Left kidney (tissue), 2 donors: ENCODE measurements around the gene BCR. TPM values are rescaled to one million over a fixed set of nuclear protein-coding genes. Genes with fewer than 3 reads are reported as not detected.

Experiments used
- DNase-seq: peaks from one replicate; pipeline ENCODE4 v3.0.0-alpha.2; 2013
- polyA plus RNA-seq: library from polyadenylated mRNA; unstranded; fragments of 120-200 nt; gene quantifications from one replicate; pipeline ENCODE4 v1.2.1, GENCODE V29; 2013; ENCODE audit not compliant: insufficient read length

BCR gene
- polyA plus RNA-seq, 1 donor = 54.6 TPM

- no peak for DNase-seq
Measured at GRCh38 chr22:23216461-23217170, 36.3 kb downstream of the BCR start.

DNA sequence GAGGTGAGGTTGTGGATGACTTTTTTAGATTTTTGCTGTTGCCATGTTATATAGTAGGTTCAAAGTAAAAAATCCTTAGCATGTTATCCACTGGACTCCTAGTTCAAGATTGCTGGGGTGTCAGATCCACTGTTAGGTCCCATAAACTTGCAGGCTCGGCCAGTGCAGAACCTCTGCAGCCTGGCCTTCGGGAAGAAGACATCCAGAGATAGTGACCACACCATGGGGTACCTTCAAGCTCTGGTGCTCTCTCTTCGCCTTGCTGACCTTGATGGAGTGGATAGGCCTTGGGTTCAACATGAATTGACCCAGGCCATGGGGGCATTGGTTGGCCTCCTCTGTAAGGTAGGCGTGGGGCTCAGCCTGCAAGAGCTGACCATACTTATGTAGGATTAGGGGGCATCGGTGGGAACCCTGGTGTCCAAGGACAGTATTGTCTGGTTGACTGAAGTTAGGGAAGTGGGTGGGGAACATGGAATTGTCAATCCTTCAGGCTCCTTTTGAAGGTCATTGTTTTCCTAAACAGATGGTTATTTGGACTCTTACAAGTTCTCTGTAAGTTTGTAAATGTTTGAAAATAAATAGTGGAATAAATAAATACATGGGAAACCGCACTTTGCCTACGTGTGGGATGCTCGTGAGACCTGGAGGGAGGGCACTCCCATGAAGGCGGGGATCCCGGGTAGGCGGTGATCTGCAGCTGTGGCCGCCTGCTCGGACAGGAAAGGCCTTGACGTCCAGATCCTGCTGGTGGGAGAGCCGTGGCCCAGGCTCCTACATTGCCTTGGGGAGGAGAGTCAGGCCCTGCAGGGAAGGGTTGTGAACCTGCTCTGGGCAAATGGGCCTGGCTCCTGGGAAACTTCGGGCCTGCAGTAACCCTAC is 37.1 kb downstream of the BCR start:
- DNase-seq = no peak

- no peak for DNase-seq
Measured at GRCh38 chr22:23218053-23218866, 38.0 kb downstream of the BCR start.

GRCh38 chr22:23218867-23219251 is 38.5 kb downstream of the BCR start:
- peak; percentile 71 for DNase-seq

- no peak for DNase-seq
Measured at GRCh38 chr22:23219317-23219716, 39.0 kb downstream of the BCR start.

- no peak for DNase-seq
Measured at GRCh38 chr22:23219822-23220484, 39.6 kb downstream of the BCR start.

DNA sequence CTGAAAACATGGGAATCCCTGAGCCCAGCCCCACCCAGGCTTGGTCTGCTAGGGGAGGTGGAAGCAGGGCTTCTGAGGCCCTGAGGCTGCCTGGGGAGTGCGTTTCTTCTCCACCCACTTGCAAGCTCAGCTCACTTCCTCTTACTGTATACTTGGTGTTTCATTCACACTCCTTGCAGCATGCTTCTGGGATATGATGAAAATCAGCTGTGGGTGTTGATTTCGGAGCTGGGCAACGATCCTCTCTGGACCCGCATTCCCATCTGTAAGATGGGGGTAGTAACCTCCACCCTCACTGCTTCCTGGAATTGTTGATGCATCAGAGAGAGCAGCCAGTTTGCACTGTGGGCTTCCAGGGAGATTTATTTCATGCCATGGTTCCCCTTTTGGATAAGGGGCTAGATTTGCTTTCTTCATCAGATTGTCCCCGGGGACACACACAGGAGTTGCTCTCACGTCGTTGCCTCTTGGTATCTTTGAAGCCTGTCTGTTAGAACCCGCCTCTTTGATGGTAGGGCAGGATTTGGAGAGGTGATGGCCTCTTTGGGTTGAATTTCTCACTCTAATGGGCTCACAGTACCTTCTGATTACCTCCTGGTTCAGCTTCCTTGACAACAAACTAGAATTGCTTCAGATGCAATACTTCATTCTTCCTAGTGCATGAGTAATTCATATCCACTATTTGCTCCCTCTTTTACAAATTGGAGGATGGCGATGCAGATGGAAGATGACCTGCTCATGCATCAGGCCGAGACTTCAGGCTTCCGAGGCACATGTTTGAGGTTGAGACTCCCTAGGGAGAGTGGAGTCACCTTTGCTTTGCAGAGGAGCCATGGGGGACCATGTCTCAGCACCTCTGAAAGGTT is 40.4 kb downstream of the BCR start:
- DNase-seq = no peak

DNA sequence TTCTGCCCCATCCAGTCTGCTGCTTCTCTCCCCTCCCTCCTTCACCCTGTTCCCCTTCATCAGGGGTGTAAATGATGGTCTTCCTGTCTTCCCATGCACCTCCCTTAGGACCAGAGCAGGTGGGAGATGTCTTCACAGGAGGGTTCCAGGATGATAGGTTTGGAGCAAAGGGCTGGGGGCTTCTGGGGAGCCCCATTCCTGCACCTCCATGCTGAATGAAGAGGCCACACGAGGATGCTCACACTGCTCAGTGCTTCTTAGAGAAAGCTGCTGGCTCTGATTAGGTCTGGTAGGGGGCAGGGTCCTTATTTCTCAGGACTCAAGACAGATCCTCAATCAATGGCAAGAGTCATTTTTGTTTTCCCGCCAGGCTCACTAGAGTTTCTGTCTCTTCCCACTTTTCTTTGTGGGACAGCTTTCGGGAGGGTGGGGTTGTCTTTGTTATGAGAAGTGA is 41.1 kb downstream of the BCR start:
- DNase-seq = no peak

GRCh38 chr22:23222033-23222792 is 41.9 kb downstream of the BCR start:
- DNase-seq = no peak

- DNase-seq = no peak
Measured at GRCh38 chr22:23222793-23223568, 42.7 kb downstream of the BCR start.

DNA sequence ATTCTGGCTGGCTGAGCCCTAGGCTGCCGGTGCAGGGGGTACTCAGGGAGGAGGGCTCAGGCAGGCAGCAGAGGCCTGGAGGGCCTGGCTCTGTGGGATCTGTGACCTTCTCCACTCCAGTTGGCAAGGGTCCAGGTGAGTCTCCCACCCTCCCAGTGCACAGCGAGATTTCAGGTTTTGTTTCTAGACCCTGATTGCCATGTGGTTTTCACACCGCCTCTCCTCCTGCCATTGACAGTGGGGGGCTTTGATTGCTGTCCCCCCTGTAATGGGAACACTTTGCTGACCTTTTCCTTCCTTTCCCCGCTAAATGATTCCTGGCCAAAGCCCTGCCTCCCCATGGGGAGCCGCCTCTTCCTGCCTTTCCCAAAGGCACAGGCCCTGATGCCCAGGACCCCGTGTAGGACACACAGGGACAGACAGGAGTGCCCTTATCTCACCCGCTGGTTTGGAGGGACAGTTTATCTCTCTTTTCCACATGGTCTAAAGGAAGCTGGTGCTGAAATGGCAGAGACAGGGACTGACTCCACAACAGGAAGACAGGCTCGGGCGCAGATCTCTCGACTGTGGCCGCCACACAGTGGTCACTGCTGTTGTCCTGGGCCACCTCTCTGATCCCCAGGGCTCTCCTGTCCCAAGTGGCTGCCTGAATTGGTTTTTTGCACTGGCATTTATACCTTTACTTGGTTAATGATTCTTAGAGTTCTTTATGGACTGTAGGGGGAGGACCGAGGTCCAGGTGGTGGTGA is 43.4 kb downstream of the BCR start:
- DNase-seq = no peak

DNA sequence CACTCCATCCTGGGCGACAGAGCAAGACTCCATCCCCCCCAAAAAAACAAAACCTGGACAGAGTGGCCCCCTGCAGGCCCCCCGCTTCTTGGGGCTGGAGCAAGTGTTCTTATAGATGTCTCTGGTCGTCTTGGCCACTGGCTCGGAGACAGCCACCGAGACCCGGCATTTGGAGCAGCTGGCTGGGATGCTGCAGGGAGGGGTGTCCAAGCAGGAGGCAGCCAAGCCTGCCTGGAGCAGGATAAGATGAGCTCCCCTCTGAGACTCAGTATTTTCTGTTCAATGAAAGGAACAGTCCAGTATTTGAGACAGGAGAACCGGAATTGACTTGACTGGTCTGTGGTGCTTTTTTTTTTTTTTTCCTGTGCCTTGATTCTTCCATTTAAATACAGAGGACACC is 44.5 kb downstream of the BCR start:
- no peak for DNase-seq

- DNase-seq = no peak
Measured at GRCh38 chr22:23225337-23225723, 45.0 kb downstream of the BCR start.

GRCh38 chr22:23225724-23226496 is 45.6 kb downstream of the BCR start:
- no peak for DNase-seq

GRCh38 chr22:23226497-23226850 is 46.2 kb downstream of the BCR start:
- no peak for DNase-seq

DNA sequence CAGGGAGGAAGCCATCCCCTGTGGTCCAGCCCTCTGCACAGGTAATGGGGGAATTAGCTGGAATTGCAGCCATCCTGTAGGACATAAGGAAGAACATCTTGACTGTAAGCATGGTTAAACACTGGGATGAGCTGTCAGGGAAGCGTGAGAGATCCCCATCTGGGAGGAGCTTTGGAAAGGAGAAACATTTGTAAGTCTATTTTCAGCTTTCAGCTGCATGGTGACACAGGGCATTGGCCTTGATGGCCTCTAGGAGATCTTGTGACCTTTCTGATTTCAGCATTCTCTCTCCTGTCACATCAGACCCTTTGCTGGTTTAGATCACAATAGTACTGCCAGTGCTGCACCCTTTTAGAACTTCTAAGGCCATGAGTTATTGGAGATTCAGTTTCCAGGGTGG is 47.1 kb downstream of the BCR start:
- no peak for DNase-seq

DNA sequence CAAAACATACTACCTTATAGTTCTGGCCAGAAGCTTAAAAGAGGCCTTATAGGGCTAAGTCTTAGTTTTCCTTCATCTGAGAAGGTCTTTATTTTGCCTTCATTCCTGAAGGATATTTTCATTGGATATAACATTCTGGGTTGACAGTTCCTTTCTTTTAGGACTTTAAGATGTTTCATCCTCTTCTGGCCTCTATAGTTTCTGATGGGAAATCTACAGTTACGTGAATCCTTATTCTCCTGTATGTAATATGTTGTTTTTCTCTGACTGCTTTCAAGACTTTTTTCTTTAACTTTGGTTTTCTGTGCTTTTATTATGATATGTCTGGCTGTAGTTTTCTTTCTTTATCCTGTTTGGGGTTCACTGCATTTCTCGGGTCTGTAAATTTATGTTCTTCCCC is 48.2 kb downstream of the BCR start:
- DNase-seq = no peak

DNA sequence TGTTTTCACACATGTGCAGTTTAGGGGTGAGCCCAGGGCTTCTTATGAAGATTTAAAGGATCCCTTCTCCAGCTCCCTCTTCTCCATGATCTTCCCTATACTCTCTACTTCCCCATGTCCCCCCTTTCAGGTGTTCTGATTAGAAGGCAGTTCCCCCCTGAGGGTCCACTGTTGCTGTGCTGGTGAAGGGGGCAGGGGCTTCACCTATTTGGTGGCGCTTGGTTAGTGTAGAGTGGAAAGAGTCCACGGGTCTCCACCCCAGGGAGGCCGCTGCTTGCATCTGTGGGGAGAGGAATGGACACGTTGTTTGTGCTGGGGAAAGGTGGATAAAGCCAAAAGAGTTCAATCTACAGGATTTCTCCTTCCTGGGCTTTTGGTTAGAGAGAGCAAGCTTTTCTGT is 49.3 kb downstream of the BCR start:
- no peak for DNase-seq
